Placental epithelial cell (primary cell): Measurements from ENCODE around the gene ADCY10. TPM values are rescaled to one million over a fixed set of nuclear protein-coding genes. Genes with fewer than 3 reads are reported as not detected.

Source experiments
- total RNA-seq: library from RNA; depleted of rRNA; stranded (reverse); fragments of >200 nt; gene quantifications from 2 replicates; pipeline ENCODE4 v1.2.3, GENCODE V29; 2012

Gene ADCY10
- total RNA-seq, result under 0.01 TPM in 2 replicates

GRCh38 chr1:167913895-167914496 is at the start of gene ADCY10:
Gene ADCY10 (minus strand): TSS chr1:167914134. CDS start chr1:167905140, 8,994 bp downstream.

GRCh38 chr1:167936930-167937708 is 23.2 kb upstream of the ADCY10 start, which contains the start of gene MPC2:
Gene MPC2 (minus strand): TSS chr1:167937072. CDS start chr1:167935841, 1,231 bp downstream.

GRCh38 chr1:167936068-167936929 is 22.4 kb upstream of the ADCY10 start, which contains the start of gene DCAF6:
Gene DCAF6 (plus strand): TSS chr1:167936683. CDS start chr1:167936912, 229 bp downstream.

Other genes with a start within 250 kb of the ADCY10 start
- gene MPZL1, start 192.2 kb downstream of the ADCY10 start, total RNA-seq, result 228 and 229 TPM in 2 replicates
- 47.5 and 56.4 TPM in 2 replicates for gene DCAF6, start 22.5 kb upstream of the ADCY10 start, total RNA-seq
- 22.9 and 25.9 TPM in 2 replicates for gene MPC2, start 22.9 kb upstream of the ADCY10 start, total RNA-seq
- 20.8 and 26.4 TPM in 2 replicates for gene GPR161, start 222.8 kb upstream of the ADCY10 start, total RNA-seq